A673 (cell line): ENCODE results near the gene SRGAP2C.
"Not testable (repeated sequence)": the region's sequence is repeated elsewhere in the genome, so short reads cannot be mapped to it uniquely, and the experiment has no call there.

Experiments used
- EZH2 ChIP-seq: fragments of 200-600 bp; sonication (generic); IDR thresholded peaks from 2 replicates; pipeline ENCODE4 v1.6.1; 2017; ENCODE audit warnings: borderline replicate concordance, low read depth, mild to moderate bottlenecking, mixed read lengths, antibody characterized with exemption, low read length; ENCODE audit not compliant: poor library complexity, severe bottlenecking
- TF ChIP-seq, protein P1 (sequence below): fragments of 300-800, 200-600 bp; sonication (generic); conservative IDR thresholded peaks from 2 replicates; pipeline ENCODE4 v1.5.1; 2017; ENCODE audit warnings: low read depth, mild to moderate bottlenecking, antibody characterized with exemption, low read length, moderate library complexity, mixed read lengths

DNA sequence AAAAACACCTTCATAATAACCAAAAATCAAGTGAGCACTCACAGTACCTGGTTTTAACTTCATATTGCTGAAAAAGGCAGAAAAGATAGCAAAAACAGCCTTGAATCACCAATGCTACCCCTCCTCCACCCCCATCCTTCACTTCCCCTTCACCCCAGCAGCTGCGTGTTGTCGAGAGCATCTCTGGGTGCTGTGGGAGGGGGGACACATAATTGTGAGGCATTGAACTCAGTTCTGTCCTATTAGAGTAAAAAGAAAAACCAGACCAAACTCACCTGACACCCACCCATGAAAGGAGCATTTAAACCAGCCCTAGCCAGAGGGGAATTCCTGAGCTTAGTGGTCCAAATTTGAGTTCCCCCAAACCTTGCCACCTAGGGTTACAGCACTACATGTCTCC lies 248.7 kb downstream of the SRGAP2C start:
- TF ChIP-seq, protein P1, sequence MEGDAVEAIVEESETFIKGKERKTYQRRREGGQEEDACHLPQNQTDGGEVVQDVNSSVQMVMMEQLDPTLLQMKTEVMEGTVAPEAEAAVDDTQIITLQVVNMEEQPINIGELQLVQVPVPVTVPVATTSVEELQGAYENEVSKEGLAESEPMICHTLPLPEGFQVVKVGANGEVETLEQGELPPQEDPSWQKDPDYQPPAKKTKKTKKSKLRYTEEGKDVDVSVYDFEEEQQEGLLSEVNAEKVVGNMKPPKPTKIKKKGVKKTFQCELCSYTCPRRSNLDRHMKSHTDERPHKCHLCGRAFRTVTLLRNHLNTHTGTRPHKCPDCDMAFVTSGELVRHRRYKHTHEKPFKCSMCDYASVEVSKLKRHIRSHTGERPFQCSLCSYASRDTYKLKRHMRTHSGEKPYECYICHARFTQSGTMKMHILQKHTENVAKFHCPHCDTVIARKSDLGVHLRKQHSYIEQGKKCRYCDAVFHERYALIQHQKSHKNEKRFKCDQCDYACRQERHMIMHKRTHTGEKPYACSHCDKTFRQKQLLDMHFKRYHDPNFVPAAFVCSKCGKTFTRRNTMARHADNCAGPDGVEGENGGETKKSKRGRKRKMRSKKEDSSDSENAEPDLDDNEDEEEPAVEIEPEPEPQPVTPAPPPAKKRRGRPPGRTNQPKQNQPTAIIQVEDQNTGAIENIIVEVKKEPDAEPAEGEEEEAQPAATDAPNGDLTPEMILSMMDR: not testable (repeated sequence)
- not testable (repeated sequence) for TF ChIP-seq EZH2
